PC-9 (cell line): ENCODE measurements around the gene PPM1H. TPM values are rescaled to one million over a fixed set of nuclear protein-coding genes. Genes with fewer than 3 reads are reported as not detected.

Source experiments
- BruUV-seq: library from RNA; stranded (reverse); fragments of 400-500 nt; replicated peaks from 2 replicates; lab custom pipeline; 2021; lab: Mats Ljungman, UMichigan
- CTCF ChIA-PET: fragments of 300-600 bp; sonication (Branson Sonifier 250); formaldehyde crosslinking; loops from one replicate; lab custom pipeline; 2022; ENCODE audit warnings: antibody characterized with exemption; lab: Charles Lee
- POLR2A ChIA-PET: fragments of 300-600 bp; sonication (Branson Sonifier 250); formaldehyde crosslinking; loops from one replicate; lab custom pipeline; 2022; ENCODE audit warnings: antibody characterized with exemption; ENCODE audit not compliant: unreplicated experiment; lab: Charles Lee
- DNase-seq, 2 experiments: peaks; one replicate each; pipeline versions ENCODE4 v3.0.0 to v3.0.0-alpha.2; 2015 to 2022; ENCODE audit warnings: mixed read lengths in 1 of 2
- H2AFZ ChIP-seq: fragments of 200-600 bp; sonication (generic); 2 replicates; pipeline ENCODE4 v1.8.1; 2017; ENCODE audit warnings: antibody characterized with exemption
- H3F3A ChIP-seq: fragments of 200-600 bp; sonication (generic); 2 replicates; pipeline ENCODE4 v1.8.1; 2017; ENCODE audit warnings: antibody characterized with exemption, mild to moderate bottlenecking, low read depth; ENCODE audit not compliant: insufficient read depth
- H3K27ac ChIP-seq: fragments of 200-600 bp; sonication (generic); 2 replicates; pipeline ENCODE4 v1.6.1; 2016; ENCODE audit warnings: mixed run types
- H3K27me3 ChIP-seq: fragments of 200-600 bp; sonication (generic); 2 replicates; pipeline ENCODE4 v1.6.1; 2016; ENCODE audit warnings: low read depth, mixed run types; ENCODE audit not compliant: insufficient read depth
- H3K36me3 ChIP-seq: fragments of 200-600 bp; sonication (generic); 2 replicates; pipeline ENCODE4 v1.6.1; 2016; ENCODE audit warnings: low read depth, mixed run types
- H3K4me1 ChIP-seq: fragments of 200-600 bp; sonication (generic); replicated peaks from 2 replicates; pipeline ENCODE4 v1.6.1; 2016; ENCODE audit warnings: mixed run types; ENCODE audit not compliant: insufficient read depth
- H3K4me2 ChIP-seq: fragments of 200-600 bp; sonication (generic); 2 replicates; pipeline ENCODE4 v1.6.1; 2017; ENCODE audit warnings: mixed run types
- H3K4me3 ChIP-seq: fragments of 200-600 bp; sonication (generic); 2 replicates; pipeline ENCODE4 v1.6.1; 2016; ENCODE audit warnings: mixed run types
- H3K79me2 ChIP-seq: fragments of 200-600 bp; sonication (generic); 2 replicates; pipeline ENCODE4 v1.6.1; 2017; ENCODE audit warnings: low read depth, mixed run types
- H3K9me2 ChIP-seq: fragments of 200-600 bp; sonication (generic); 2 replicates; pipeline ENCODE4 v1.8.1; 2017; ENCODE audit warnings: mild to moderate bottlenecking; ENCODE audit not compliant: insufficient read depth
- H3K9me3 ChIP-seq: fragments of 200-600 bp; sonication (generic); 2 replicates; pipeline ENCODE4 v1.8.1; 2016; ENCODE audit warnings: low read depth; ENCODE audit not compliant: insufficient read depth
- H4K20me1 ChIP-seq: fragments of 200-600 bp; sonication (generic); 2 replicates; pipeline ENCODE4 v1.8.1; 2017; ENCODE audit not compliant: insufficient read depth
- EZH2 ChIP-seq: fragments of 200-600 bp; sonication (generic); IDR thresholded peaks from 2 replicates; pipeline ENCODE4 v1.8.0; 2017; ENCODE audit warnings: antibody characterized with exemption, low read depth
- intact Hi-C: fragments of 100-400 bp; cut with micrococcal nuclease; formaldehyde crosslinking; loops from one replicate; pipeline ENCODE4 v1.10.0; 2022; ENCODE audit not compliant: unreplicated experiment
- total RNA-seq: library from RNA; stranded (reverse); gene quantifications from 2 replicates; pipeline ENCODE4 v1.2.3, GENCODE V29; 2021
- TF ChIP-seq, protein P1 (sequence below): fragments of 200-600 bp; sonication (generic); conservative IDR thresholded peaks from 2 replicates; pipeline ENCODE4 v1.6.1; 2017; ENCODE audit warnings: mixed run types, antibody characterized with exemption, mild to moderate bottlenecking, moderate library complexity

Gene PPM1H
- total RNA-seq, 1 experiment from 2014 or later: 11.4 TPM

DNA sequence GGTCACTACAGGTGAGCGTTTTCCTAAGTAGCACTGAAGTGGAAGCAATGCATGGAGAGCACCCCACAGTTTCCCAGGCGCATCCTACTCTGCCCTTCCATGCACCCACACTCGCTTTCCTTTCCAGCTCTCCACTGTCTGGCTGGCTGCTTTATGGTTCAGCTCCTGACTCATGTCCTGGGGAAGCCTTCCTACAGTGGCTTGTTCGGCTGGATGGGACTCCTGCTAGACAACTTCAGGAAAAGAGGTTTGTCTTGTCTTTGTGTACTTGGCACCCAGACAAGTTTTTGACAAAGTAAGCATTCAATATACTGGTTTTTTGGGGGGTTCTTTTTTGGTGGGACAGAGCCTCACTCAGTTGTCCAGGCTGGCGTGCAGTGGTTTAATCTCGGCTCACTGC is 21.6 kb downstream of the PPM1H start:
- Histone ChIP-seq H3K36me3 (no peaks in the 10 kb centered on the region), H2AFZ (no peak overlapping the region), H3K79me2 (peaks cover 13% of the 10 kb centered on the region; the same call in 1 of the 2 replicates), H3K27me3 (no peaks in the 10 kb centered on the region), H3K4me3 (no peak overlapping the region), H3K9me3 (no peaks in the 10 kb centered on the region), H3K9me2 (no peaks in the 10 kb centered on the region), H4K20me1 (no peaks in the 10 kb centered on the region), H3K27ac (no peak overlapping the region), H3F3A (no peaks in the 10 kb centered on the region), H3K4me1 (no peaks in the 10 kb centered on the region), H3K4me2 (no peak overlapping the region)
- TF ChIP-seq, protein P1, sequence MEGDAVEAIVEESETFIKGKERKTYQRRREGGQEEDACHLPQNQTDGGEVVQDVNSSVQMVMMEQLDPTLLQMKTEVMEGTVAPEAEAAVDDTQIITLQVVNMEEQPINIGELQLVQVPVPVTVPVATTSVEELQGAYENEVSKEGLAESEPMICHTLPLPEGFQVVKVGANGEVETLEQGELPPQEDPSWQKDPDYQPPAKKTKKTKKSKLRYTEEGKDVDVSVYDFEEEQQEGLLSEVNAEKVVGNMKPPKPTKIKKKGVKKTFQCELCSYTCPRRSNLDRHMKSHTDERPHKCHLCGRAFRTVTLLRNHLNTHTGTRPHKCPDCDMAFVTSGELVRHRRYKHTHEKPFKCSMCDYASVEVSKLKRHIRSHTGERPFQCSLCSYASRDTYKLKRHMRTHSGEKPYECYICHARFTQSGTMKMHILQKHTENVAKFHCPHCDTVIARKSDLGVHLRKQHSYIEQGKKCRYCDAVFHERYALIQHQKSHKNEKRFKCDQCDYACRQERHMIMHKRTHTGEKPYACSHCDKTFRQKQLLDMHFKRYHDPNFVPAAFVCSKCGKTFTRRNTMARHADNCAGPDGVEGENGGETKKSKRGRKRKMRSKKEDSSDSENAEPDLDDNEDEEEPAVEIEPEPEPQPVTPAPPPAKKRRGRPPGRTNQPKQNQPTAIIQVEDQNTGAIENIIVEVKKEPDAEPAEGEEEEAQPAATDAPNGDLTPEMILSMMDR: no peak
- no peak for TF ChIP-seq EZH2
- BruUV-seq: no TSS peak
- ChIA-PET CTCF (no interaction called here), POLR2A (no interaction called here)
- intact Hi-C loops: no loop called here
- peak in 1 of 2 experiments; percentile 1 for DNase-seq

DNA sequence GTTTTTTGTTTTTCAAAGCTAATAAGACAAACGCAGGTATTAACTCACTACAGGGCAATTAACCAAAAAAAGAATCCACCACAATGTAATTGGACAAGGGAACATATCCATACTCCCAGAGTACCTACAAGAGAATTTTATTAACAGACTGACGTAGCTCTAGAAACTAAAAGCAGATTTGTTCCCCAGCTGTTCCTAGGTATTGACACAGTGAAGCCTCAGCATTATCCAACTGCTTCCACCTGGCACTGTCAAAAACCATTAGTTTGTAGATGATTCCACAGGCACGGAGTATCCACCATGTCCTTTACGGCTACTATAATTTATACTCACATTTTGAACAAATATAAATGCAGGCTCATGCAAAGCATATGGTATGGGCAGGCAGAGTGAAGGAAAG is 22.3 kb downstream of the PPM1H start:
- Histone ChIP-seq H3K9me2 (no peaks in the 10 kb centered on the region), H3K4me1 (no peaks in the 10 kb centered on the region), H3F3A (no peaks in the 10 kb centered on the region), H2AFZ (no peak overlapping the region), H3K27ac (no peak overlapping the region), H3K36me3 (no peaks in the 10 kb centered on the region), H3K4me3 (no peak overlapping the region), H3K4me2 (no peak overlapping the region), H3K9me3 (no peaks in the 10 kb centered on the region), H4K20me1 (no peaks in the 10 kb centered on the region), H3K27me3 (no peaks in the 10 kb centered on the region), H3K79me2 (peaks cover 7% of the 10 kb centered on the region; the same call in 1 of the 2 replicates)
- BruUV-seq: no TSS peak
- ChIA-PET POLR2A (no interaction called here), CTCF (no interaction called here)
- no peak for TF ChIP-seq EZH2
- TF ChIP-seq, protein P1: no peak
- DNase-seq: no peak
- intact Hi-C loops: no loop called here

DNA sequence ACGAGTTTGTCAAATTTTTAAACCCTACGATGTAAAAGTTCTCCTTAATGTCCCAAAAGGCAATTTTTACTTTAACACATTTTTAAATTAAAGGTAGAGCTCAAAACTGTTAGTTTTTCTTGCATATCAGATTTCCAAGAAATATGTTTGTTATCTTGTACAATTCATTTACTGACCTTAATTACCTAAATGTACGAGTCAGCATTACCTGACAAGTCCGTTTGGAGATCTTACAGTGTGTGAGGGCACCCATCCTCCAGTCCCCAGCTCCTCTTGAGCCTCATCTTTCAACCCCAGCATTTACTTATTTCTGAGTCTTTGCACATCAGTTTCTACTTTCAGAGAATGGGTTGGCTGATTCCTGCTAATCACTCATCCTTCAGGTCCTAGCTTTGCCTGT is 23.7 kb downstream of the PPM1H start:
- no peaks in the 10 kb centered on the region for H3K27me3 ChIP-seq
- H3K9me2 ChIP-seq: no peaks in the 10 kb centered on the region
- BruUV-seq: no TSS peak
- ChIA-PET POLR2A (no interaction called here), CTCF (no interaction called here)
- no peaks in the 10 kb centered on the region for H3K4me1 ChIP-seq
- no peaks in the 10 kb centered on the region for H3K79me2 ChIP-seq
- intact Hi-C loops: no loop called here
- no peaks in the 10 kb centered on the region for H3K9me3 ChIP-seq
- no peaks in the 10 kb centered on the region for H3F3A ChIP-seq
- H3K36me3 ChIP-seq: no peaks in the 10 kb centered on the region
- H3K4me3 ChIP-seq: no peak overlapping the region
- 0 out of 2 replicates have a peak, but pooled peaks cover 3% of the 10 kb centered on the region for H4K20me1 ChIP-seq
- no peak overlapping the region for H3K27ac ChIP-seq
- no peak overlapping the region for H2AFZ ChIP-seq
- no peak for DNase-seq
- no peak overlapping the region for H3K4me2 ChIP-seq
- TF ChIP-seq, protein P1: no peak
- TF ChIP-seq EZH2: no peak
